ENCODE results near the gene SLC4A1AP. TPM values are rescaled to one million over a fixed set of nuclear protein-coding genes. Genes with fewer than 3 reads are reported as not detected.
"Not testable (repeated sequence)": the region's sequence is repeated elsewhere in the genome, so short reads cannot be mapped to it uniquely, and the experiment has no call there.

The SLC4A1AP gene
- total and polyA plus RNA-seq, 8 donors = 5.1 to 12.6 (median 8.2) TPM

DNA sequence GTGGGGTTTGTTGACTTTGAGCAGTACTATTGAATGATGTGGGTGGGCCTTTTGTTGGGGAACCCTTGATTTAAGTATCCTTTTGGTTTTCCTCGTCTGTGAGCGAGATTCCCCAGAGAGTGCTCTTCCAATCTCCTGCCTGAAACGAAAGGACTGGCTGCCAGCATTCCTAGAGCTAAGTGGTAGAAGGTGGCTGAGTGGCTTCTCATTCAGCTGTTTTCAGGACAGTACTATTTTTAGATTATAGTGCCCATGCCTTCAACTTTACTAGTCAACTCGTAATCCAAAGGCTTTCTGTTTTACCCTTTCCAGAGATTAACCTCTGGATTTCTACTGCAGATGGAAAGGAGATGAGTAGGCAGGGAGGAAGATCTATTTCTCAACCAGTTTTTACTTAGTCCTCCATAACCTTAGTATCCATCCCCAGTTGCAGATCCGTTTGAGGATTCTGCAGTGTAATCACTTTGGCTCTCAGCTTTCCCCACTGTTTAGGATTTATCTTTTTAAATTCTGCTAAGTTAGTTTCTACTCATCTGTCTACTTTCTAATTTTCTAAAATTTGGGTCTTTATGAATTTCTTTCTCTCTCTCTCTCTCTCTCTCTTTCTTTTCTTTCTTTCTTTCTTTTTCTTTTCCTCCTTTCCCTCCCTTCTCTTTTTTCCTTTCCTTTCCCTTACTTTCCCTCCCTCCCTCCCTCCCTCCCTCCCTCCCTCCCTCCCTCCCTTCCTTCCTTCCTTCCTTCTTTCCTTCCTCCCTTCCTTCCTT is 9.2 kb downstream of the SLC4A1AP start:
- no peak overlapping the region for H3K4me3 ChIP-seq
- H3K4me1 ChIP-seq = no peaks in the 10 kb centered on the region
- peaks cover 0 to 2% (median 0%) of the 10 kb centered on the region in 4 donors for H3K9me3 ChIP-seq
- intact Hi-C loops (cut with DNase I) = no loop called here
- DNase-seq (no peak), ATAC-seq (no peak), FAIRE-seq (no peak)
- peaks cover 0 to 64% (median 14%) of the 10 kb centered on the region in 3 donors for H3K36me3 ChIP-seq
- WGBS, 2 donors = 82 to 91% methylated on average over 5 of the region's 5 CpGs
- no peaks in the 10 kb centered on the region for H3K27me3 ChIP-seq
- TF ChIP-seq, protein P1, sequence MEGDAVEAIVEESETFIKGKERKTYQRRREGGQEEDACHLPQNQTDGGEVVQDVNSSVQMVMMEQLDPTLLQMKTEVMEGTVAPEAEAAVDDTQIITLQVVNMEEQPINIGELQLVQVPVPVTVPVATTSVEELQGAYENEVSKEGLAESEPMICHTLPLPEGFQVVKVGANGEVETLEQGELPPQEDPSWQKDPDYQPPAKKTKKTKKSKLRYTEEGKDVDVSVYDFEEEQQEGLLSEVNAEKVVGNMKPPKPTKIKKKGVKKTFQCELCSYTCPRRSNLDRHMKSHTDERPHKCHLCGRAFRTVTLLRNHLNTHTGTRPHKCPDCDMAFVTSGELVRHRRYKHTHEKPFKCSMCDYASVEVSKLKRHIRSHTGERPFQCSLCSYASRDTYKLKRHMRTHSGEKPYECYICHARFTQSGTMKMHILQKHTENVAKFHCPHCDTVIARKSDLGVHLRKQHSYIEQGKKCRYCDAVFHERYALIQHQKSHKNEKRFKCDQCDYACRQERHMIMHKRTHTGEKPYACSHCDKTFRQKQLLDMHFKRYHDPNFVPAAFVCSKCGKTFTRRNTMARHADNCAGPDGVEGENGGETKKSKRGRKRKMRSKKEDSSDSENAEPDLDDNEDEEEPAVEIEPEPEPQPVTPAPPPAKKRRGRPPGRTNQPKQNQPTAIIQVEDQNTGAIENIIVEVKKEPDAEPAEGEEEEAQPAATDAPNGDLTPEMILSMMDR (IDR thresholded peaks at IDR 0.05) = no peak
- H3K27ac ChIP-seq = no peak overlapping the region

GRCh38 chr2:27680571-27680970 is 16.9 kb downstream of the SLC4A1AP start:
- FAIRE-seq (no peak), DNase-seq (no peak), ATAC-seq (no peak)
- no peaks in the 10 kb centered on the region for H3K27me3 ChIP-seq
- peaks cover 0 to 39% (median 8%) of the 10 kb centered on the region in 3 donors for H3K36me3 ChIP-seq
- TF ChIP-seq, protein P1 (IDR thresholded peaks at IDR 0.05) = no peak
- H3K27ac ChIP-seq = peak overlapping the region in 2 of 4 donors; percentile 75 to 85
- 53 to 59% methylated on average over 2 of the region's 2 CpGs for WGBS, 2 donors
- peaks cover 0 to 2% (median 0%) of the 10 kb centered on the region in 4 donors for H3K9me3 ChIP-seq
- intact Hi-C loops (cut with DNase I) = no loop called here
- peaks cover 10 to 40% (median 12%) of the 10 kb centered on the region in 3 donors for H3K4me1 ChIP-seq
- H3K4me3 ChIP-seq = no peak overlapping the region

GRCh38 chr2:27681841-27682240 is 18.2 kb downstream of the SLC4A1AP start:
- TF ChIP-seq, protein P1 (IDR thresholded peaks at IDR 0.05) = no peak
- Histone ChIP-seq H3K4me1 (peaks cover 10 to 40% (median 12%) of the 10 kb centered on the region in 3 donors), H3K9me3 (peaks cover 0 to 2% (median 0%) of the 10 kb centered on the region in 4 donors), H3K27ac (peak overlapping the region in 2 of 4 donors; percentile 75 to 85), H3K4me3 (no peak overlapping the region), H3K27me3 (no peaks in the 10 kb centered on the region), H3K36me3 (peaks cover 0 to 37% (median 0%) of the 10 kb centered on the region in 3 donors)
- intact Hi-C loops (cut with DNase I) = no loop called here
- peak; percentile 65 to 81 (median 76) for ATAC-seq
- WGBS, 2 donors = 35 to 47% methylated on average over 1 of the region's 1 CpG
- FAIRE-seq = no peak
- DNase-seq = no peak

GRCh38 chr2:27682334-27682771 is 18.7 kb downstream of the SLC4A1AP start:
- peaks cover 10 to 40% (median 12%) of the 10 kb centered on the region in 3 donors for H3K4me1 ChIP-seq
- H3K9me3 ChIP-seq; H3K27me3 ChIP-seq; H3K4me3 ChIP-seq; intact Hi-C loops (cut with DNase I); DNase-seq; FAIRE-seq: not testable (repeated sequence)
- peak overlapping the region in 2 of 4 donors; percentile 75 to 85 for H3K27ac ChIP-seq
- peak; percentile 7 to 69 (median 30) for ATAC-seq
- H3K36me3 ChIP-seq = peaks cover 0 to 34% (median 0%) of the 10 kb centered on the region in 3 donors
- WGBS, 2 donors = 88 to 96% methylated on average over 7 of the region's 7 CpGs

DNA sequence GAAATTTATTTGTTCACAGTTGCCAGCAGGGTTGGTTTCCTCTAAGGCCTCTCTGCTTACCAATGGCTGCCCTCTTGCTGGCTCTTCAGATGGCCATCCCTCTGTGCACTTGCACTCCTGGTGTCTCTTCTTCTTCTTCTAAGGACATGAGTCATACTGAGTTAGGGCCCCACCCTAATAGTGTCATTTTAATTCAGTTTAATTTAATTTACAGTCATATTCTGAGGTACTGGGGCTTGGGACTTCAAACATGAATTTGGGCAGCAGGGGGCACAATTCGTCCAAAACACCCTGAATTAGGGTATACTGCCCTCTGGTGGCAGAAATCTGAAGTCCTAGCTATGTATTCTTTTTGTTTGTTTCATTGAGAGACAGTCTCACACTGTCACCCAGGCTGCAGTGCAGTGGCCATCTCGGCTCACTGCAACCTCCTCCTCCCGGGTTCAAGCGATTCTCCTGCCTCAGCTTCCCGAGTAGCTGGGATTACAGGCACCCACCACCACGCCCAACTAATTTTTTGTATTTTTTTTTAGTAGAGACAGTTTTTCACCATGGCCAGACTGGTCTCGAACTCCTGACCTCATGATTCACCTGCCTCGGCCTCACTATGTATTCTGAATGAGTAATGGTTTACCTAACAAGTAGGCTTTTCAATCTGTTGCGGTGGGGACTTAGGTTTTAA is 19.8 kb downstream of the SLC4A1AP start:
- ATAC-seq (peak; percentile 62 to 82 (median 79)), FAIRE-seq (no peak), DNase-seq (peak in 5 of 6 donors; percentile 63 to 82 (median 71))
- intact Hi-C loops (cut with DNase I) = no loop called here
- TF ChIP-seq, protein P1 (IDR thresholded peaks at IDR 0.05) = peak; percentile 92 to 99 (median 97)
- WGBS, 2 donors = 33 to 39% methylated on average over 9 of the region's 9 CpGs
- no peak overlapping the region for H3K4me3 ChIP-seq
- H3K27me3 ChIP-seq = no peaks in the 10 kb centered on the region
- peaks cover 0 to 29% (median 0%) of the 10 kb centered on the region in 3 donors for H3K36me3 ChIP-seq
- peak overlapping the region in 2 of 4 donors; percentile 75 to 85 for H3K27ac ChIP-seq
- H3K4me1 ChIP-seq = peaks cover 10 to 40% (median 12%) of the 10 kb centered on the region in 3 donors
- H3K9me3 ChIP-seq = no peaks in the 10 kb centered on the region

DNA sequence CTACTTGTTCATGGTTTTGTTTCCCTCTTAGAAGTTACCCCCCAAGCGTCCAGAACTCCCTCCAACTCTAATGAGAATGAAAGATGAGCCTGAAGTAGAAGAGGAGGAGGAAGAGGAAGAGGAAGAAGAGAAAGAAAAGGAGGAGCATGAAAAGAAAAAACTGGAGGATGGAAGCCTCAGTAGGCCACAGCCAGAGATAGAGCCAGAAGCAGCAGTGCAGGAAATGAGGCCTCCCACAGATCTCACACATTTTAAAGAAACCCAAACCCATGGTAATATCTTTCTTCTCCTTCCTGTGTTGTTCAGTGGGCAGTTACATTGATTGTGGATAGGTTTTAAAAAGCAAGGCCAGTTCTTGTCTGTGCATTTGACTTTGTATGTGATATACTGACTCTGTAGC is 21.3 kb downstream of the SLC4A1AP start:
- ATAC-seq; H3K4me3 ChIP-seq; H3K27ac ChIP-seq; intact Hi-C loops (cut with DNase I); DNase-seq; FAIRE-seq; H3K9me3 ChIP-seq; H3K27me3 ChIP-seq: not testable (repeated sequence)
- Histone ChIP-seq H3K4me1 (peaks cover 10 to 35% (median 12%) of the 10 kb centered on the region in 3 donors), H3K36me3 (peaks cover 0 to 27% (median 0%) of the 10 kb centered on the region in 3 donors)
- 91 to 97% methylated on average over 1 of the region's 1 CpG for WGBS, 2 donors
